IPS-NIHi7 (cell line): ENCODE measurements around the gene KCTD16.

Experiments used
- DNase-seq: peaks from one replicate; pipeline ENCODE4 v3.0.0; 2012; ENCODE audit warnings: mixed read lengths; ENCODE audit errors: extremely low spot score

Gene KCTD16

GRCh38 chr5:144284931-144285502 lies 114.3 kb downstream of the KCTD16 start:
- DNase-seq = no peak

- DNase-seq = no peak
These were observed 118.6 kb downstream of the KCTD16 start for GRCh38 chr5:144289277-144289676.

DNA sequence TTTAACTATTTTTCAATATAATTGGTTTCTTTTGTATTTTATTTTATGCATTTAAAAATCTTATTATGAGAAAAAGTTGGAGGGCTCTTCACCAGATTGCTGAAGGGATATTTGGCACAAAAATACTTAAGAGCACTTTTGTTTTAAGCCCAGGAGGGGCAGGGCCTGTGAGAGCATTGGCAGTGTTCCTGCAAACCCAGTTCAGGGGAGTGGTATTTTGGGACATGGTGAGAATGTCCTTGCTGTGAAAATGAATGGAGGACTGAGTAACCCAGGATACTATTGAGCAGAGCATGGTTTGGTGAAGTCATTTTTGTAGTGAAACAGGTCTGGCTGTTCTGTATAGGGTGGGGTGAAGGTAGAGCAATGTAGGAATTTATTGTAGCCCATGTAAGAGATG lies 121.4 kb downstream of the KCTD16 start:
- DNase-seq = no peak

- DNase-seq = no peak
These were observed 124.6 kb downstream of the KCTD16 start for GRCh38 chr5:144295284-144295683.

DNA sequence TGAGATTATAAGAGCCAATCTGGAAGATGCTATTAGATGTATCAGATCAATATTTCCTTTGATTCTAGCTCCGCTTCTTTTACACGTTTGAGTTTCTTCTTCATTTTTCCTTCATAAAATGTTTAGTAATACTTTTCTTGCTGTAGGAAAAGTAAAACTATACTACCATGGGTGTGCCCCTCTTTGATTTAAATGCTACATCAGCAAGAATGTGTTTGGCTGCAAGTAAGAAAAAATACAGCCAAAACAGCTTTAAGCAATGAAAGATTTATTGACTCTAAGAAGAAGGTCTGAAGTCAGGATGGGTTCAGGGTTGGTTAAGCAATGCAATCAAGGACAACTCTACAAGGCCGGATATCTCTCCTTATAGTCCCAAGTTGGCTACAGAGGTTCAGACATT lies 126.4 kb downstream of the KCTD16 start:
- no peak for DNase-seq

DNA sequence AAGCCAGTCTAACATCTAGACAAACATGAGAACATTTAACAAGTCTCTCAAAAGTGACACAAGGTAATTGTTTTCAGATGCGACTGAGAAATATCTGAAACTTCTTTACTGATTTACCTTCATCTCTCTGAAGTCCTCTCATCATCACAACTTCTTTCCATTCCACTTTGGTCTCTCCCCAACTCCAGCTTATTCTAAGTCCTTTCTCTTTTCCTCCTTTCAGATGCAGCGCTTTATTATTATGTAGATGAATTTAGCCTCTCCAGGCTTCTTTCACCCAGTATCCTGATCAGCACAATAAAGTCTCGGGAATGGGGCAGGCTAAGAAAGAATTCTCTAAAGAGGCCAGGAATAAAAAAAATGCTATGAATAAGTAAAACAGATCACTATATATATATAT lies 128.0 kb downstream of the KCTD16 start:
- DNase-seq = peak; percentile 38

DNA sequence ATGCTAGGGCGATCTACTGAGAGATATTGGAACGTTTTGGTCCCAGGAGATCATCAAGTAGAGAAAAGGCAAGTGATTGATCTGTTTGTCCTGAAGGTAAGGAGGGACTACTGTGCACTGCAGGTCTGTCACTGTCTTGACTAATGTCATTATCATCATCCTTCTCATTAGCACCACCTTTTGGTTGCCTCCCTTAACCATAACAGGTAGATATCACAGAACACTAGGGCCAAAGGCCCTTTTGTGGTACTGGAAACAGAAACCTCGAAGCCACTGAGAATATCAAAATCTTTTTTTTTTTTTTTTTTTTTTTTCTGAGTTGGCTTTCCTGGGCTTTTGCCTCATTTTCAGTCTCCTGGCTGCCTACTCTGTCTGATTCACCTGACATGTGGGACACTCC lies 134.0 kb downstream of the KCTD16 start:
- no peak for DNase-seq

DNA sequence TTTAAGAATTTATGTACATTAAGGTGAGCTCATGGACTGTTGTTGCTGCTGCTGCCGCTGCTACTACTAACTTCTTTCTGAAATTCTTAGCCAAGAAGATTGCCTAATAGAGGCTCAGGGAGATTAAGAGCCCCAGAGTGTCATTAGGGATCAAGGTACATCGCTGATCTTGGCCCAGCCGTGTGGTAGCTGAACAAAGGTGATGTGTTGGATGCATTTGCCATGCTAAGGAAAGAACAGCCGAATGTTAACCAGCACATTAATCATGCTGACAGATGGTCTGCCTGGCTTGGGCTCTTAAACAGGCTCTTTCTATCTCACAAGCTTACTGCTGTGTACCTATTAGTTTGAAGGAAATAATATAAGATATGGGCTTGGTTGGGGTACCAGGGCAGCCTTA lies 137.1 kb downstream of the KCTD16 start:
- no peak for DNase-seq

DNA sequence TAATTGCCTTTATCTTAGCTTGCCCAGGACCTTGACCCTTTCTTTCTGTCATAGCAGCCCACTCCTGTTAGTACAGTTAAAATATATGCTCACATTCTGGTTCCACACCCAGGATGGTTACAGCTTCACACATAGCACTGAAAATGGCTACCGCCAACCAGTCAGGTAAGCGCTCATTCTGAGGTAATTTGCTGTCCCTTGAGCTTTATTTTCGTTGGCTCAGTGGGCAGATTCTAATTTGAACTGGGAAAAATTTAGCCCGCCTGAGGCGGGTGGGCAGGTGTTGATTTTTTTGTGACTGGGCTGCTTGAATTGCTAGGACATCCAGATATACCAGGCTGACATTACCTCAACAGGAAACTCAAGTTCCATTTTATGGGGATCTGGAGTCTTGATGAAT lies 137.5 kb downstream of the KCTD16 start:
- no peak for DNase-seq

DNA sequence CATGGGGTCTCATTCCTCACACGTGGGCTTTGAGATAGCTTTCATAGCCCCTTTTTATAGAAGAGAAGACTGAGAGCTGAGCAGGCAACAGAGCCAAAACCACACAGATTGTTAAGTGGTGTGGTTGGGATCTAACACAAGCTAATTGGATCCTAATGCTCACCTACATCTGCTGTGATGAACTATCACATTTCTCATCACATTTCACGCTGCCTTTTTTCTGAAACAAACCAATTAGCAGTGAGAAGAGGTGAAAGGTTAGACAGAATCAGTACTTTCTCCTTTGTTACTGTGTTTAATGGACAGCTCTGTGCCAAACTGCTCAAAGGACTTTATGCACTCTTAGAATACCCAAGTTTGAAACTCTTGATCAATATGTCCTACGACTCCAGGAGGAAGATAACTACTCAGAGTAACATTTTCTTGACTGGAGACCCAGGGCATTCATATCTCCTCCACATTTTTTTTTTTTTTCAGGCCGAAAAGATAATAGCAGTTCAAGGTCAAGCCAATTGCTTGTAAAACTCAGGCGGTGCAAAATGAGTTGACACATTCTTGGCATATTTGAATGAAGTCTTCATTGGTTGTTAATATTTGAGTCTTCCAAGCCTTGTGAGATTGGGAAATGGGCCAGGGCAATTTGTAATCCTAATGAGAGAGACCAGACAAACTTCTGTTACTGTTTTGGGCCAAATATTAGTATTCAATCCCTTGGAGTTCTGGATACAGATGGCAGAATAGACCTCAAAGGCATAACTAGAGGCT lies 138.4 kb downstream of the KCTD16 start:
- no peak for DNase-seq

GRCh38 chr5:144310621-144311020 lies 139.9 kb downstream of the KCTD16 start:
- no peak for DNase-seq

DNA sequence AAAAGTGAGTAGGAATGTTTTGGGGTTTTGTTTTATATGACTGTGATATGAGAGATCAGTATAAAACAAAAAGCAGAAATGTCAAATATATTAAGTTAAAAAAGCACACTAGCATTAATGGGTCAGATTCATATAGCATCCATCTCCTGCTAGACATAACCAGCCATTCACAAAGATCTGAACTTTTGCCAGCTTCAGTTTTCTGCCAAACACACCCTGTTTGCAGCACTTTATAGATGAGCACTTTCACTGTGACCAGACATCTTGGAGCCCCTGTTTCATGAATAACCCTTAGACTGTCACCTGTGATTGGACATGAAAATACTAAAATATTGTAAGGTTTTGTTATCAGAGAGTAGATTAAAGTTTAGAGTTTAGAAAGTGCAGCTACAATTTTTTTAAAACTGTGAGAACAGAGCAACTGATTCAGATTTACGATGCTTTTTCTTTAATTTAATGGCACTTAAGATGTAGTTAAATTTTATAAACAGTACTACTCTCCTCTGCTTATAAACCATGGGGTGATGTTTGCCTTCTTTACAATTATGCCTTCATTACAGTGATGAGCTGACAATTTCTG lies 142.6 kb downstream of the KCTD16 start:
- DNase-seq = no peak

DNA sequence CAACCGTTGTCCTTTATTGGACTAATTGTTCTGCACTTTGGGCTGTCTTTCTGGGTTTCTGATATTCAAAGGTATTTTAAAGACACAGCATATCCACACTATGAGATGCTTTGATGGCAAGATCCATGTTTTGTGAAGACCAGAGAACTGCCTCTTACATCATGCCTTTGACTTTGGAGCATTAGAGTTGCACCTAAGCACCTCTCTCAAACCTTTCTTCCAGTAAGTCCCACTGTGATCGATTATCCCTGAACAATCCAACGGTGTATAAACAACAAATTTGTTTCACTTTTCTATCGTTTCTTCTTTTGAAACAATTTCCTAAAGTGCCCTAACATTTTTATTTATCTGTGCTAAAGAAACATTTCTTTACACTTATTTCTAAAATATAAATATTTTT lies 144.4 kb downstream of the KCTD16 start:
- no peak for DNase-seq

GRCh38 chr5:144315994-144316634 lies 145.4 kb downstream of the KCTD16 start:
- DNase-seq = no peak

DNA sequence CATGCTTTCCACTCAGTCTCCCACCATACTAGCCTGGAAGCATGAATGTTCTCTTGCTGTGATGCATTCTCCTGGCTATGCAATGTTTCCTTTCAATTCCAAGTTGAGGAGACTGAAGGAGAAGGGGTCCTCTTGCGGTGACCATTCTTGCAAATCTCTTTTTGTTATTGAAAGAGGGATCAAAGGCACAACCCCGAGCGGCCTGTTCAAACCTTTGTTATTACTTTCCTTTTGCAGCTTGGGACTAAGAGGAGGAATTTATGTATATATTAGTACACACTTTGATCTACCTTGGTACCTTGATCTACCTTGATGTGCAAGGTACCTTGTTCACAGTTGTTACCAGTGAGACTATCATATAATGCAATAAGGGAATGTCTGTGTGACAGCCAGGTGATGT lies 147.3 kb downstream of the KCTD16 start:
- peak; percentile 18 for DNase-seq

GRCh38 chr5:144318460-144318859 lies 147.8 kb downstream of the KCTD16 start:
- peak; percentile 29 for DNase-seq

DNA sequence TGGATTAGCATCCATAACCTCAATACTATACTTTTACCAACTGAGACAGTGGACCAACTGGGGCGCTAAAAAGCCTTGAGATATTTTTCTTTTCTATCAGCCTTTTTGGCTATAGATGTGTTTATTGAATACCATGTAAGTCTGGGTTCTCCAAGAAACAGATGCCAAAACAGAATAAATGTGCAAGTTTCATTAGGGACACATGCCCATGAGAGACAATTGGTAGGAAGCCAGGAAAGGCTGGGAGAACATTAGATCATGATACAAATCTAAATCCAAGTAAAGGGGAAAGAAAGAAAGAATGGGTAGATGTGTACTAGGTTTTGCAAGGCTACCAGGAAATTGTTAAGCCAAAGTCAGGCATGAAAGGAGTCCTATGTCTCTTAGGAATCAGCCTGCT lies 152.5 kb downstream of the KCTD16 start:
- no peak for DNase-seq

GRCh38 chr5:144325532-144325931 lies 154.9 kb downstream of the KCTD16 start:
- DNase-seq = no peak

DNA sequence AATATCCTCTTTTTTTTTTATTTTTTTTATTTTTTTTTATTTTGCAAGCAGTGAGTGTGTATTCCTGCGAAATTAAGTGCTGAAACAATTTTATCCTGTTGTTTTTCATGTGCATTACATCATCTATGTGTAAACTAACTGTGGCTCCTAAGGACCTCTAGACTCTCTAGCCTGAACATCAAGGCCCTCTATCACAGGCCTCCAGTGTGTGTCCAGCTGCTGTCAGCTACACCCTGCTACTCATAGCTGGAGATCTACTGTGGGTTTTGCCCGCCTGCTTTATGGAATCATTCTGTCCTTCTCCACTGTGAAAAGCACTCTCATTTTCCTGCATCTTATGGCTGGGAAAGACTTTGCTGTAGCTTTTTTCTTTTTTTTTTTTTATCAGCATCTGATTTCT lies 157.8 kb downstream of the KCTD16 start:
- DNase-seq = no peak

DNA sequence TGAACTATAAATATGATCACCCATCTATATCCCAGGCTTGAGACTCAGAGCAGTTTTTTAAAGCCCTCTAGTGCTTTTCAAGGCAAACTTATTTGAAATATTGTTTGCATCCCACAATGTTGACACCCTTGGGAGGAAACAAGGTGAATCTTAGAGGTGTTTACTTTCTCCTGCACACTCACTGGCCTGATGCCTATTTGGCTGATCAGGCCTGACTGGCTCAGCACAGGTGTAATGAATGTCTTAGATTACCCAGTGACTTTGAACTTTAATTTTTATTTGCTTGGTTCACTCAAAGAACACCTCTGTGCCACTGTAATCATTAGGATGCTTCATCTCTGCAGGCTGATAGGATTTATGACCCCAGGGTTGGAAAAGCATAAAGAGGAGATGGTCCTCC lies 158.3 kb downstream of the KCTD16 start:
- DNase-seq = no peak

DNA sequence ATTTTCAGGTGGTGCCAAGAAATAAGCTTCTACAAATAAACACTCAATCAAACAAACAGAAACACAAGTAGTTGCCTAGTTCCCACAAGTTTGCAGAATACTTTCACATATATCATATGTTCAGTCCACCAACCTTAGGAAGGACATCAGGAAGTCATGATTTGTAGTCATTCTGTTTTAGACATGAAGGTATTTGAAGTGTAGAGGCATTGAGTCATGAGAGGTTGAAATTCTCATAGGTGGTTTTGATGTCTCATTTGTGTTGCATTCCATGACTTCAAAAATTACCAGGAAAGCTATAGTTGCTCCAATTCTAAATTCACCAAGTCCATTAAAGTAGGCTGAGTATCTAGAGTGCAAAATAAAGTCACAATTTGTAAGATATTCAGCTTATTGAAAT lies 159.0 kb downstream of the KCTD16 start:
- DNase-seq = no peak

DNA sequence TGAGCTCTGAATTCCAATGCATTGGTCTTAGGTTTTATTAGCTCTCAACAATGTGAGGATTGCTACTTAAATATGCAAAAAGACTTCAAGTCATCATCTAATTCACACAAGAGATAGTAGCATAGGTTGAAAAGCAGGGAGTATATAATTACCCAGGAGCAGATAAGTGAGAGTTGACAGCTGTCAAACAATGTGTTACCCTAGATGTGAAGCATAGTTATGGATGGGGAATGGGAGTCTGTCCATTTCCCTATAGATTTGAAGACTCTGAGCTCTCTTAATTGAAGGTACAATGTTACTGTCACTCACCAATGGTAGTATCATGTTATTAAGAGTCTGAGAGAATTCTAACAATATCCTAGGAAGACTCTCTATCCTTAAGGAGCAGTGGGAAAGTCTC lies 160.7 kb downstream of the KCTD16 start:
- DNase-seq = no peak

DNA sequence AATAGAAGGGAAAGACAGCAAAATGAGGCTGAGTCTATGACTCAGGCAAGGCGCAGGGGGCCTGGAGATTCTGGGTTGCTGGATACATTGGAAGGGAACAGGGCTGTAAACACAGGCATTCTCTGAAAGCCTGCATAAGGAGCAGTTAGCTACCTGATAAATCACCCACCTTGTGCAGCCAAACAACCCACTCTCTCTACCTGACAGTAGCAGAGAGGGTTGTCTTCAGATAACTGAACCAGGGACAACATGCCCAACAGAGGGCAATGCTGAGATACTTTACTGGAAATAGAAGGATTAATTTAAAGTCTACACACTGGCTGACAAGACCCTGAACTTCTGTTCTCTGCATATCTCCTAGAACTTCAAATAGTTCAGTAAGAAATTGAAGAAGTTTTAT lies 161.6 kb downstream of the KCTD16 start:
- peak; percentile 64 for DNase-seq
